ENCODE results near the gene ARL4C.
A peak's percentile ranks its signal among the peaks of the same experiment; 100 is the strongest.
"Not testable (repeated sequence)": the region's sequence is repeated elsewhere in the genome, so short reads cannot be mapped to it uniquely, and the experiment has no call there.

Gene ARL4C

DNA sequence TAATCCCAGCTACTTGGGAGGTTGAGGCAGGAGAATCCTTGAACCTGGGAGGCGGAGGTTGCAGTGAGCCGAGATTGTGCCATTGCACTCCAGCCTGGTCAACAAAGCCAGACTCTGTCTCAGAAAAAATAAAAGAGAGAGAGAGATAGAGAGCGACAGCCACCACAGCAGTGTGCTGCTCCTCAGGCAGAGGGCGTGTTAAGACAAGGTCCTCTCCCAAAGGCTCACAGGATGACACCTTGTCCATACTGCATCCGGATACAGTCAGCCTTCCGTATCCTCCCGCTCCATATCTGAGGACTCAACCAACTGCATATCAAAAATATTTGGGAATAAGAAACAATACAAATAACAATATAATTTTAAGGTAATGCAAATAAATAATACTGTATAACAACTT lies 20.1 kb downstream of the ARL4C start:
- DNase-seq (ENCODE audit: low read depth), result no peak

DNA sequence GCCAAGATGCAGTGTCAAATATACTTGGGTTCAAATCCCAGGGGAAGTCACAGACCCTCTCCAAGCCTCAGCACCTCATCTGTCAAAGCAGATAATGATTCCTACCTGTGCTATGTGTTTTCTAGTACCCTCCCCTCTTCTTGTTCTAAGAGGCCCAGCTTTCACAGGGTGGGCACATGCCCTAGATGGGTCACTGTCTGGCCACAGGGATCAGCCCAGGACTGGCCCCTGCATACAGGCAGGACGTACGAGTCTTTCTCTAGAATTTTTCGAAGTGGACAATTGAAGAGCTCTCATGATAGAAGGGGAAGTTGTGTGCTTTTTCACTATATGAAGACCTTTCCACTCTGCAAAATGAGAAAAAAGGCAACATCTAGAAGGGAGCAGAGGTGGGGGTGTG lies 22.2 kb downstream of the ARL4C start:
- no peak for DNase-seq (ENCODE audit: low read depth)

DNA sequence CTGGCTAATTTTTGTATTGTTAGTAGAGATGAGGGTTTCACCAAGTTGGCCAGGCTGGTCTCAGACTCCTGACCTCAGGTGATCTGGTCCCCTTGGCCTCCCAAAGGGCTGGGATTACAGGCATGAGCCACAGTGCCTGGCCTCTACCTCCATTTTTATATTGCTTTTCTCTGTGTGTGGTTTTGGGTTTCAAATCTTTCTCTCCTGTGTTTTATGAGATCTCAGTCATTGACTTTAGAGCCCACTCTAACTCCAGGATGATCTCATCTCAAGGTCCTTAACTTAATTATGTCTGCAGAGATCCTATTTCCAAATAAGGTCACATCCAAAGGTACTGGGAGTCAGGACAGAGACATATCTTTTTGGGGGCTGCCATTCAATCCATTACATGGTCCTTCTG lies 24.7 kb downstream of the ARL4C start:
- DNase-seq (ENCODE audit: low read depth), result no peak

DNA sequence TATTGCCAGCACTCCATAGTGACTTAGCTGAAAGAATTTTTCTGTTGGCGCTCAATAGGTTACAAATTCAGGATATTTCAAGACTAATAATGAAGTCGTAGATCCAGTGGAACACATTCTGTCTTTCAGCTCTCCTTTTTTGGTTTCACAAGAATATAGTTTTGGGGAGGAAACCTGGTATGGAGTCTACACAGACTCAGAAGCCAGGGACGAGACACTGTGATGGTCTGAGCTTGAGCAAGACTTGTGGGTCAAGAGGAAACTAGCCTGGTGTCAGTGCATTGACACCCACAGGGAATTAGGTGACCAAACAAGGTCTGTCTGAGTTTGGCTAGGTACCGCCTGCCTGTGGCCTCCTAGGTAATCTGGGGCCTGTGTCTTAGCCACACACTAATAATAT lies 26.9 kb downstream of the ARL4C start:
- DNase-seq (ENCODE audit: low read depth), result no peak

DNA sequence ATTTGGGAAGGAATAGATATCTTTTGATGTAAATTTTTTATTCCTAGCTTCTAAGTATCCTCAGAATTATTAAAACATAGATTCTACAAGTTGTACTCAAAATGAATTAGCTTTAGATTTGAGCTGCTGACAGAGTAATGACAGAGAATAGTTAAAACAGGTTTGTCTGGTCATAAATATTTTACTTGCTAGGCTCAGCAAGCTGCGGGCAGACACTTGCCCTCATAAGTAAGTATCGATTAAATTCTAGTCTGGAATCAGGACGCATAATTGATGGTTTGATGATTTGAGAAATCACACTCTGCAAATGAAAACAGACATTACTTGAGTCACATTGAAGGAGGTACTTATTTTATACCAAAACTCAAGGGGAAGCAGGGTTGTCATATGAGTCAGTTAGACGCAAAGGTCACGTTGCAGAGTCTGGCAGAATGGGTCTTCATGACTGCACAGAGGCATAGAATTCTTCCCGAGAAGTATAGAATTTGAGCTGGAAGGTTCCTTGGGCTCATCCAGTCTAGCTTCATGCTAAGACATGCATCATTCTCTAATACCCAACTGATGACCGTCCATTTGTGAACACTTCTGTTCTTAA lies 27.5 kb downstream of the ARL4C start:
- no peak for DNase-seq (ENCODE audit: low read depth)

DNA sequence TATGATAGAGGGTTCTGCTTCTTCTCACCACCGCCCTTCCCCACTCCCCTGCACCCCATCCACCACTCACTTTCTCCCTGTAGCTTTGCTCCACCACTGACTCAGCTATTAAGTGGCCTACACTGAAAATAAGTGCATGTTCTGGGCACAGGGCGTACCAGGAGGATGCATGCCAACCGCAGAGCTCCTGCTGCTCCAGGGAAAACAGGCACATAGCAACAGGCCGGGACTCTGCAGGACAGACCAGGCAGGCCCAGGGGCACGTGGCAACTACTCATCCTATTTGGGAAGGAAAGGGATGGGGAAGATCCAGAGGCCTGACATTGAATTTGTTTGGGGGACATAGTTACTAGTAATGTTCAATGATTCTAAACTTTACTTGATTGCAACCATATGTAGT lies 28.4 kb downstream of the ARL4C start:
- no peak for DNase-seq (ENCODE audit: low read depth)

DNA sequence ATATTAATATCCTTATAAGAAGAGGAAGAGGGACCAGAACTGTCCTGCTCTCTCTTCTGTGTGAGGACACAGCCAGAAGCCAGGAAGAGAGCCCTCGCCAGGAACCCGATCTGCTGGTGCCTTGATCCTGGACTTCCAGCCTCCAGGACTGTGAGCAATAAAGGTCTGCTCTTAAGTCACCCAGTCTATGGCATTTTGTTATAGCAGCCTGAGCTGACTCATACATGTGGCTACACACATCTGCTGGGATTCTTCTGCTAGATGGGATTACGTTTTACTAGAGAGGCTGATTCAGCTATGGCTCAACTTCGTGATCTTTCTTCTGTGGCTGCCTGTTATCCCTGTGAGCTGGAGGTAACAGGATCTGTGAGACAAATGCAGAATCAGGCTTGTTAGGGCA lies 29.6 kb downstream of the ARL4C start:
- no peak for DNase-seq (ENCODE audit: low read depth)

DNA sequence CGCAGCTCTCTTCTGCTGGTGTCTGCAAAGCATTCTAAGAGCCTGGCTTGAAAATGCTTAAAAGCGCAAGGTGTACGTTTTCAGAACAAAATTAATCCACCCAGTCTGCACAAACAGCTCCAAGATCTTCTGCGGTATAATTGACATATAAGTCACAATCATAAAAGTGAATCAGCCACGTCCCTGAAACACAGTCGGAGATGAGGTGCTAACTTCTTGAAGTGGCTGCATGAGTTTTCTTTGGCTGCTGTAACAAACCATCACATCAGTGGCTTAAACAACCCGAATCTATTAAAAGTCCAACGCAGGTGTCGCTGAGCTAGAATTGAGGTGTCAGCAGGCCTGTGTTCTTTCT lies 32.6 kb downstream of the ARL4C start:
- no peak for DNase-seq (ENCODE audit: low read depth)

DNA sequence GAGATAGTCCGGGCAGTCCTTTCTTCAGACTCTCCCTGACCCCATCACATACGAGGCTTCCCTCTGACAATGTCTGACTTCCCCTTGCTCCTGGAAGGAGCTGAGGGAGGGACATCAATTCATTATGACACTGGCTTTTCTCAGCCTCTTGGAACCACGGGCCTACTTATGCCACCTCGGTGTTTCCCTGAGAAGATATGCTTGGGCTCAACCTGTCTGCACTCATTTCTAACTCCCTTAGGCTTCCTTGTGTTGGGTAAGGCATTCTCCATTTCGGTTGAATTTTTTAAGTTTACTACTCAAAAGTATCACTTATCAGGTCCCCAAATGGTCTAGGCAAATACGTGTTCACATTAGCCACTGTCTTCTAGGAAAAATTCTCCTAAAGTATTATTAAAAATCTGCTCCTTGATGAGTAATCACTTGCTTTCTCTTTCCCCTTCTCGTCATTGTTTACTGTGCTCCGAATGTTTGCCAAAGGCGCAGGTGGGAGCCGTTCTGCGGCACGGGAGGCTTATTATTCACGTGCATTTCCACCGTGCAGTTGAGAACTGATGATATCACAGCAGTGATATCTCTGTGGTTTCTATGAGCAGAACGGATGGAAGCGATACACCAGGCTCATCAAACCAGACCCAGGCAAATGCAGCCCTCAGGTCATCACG lies 33.1 kb downstream of the ARL4C start:
- DNase-seq (ENCODE audit: low read depth), result peak; percentile 69

DNA sequence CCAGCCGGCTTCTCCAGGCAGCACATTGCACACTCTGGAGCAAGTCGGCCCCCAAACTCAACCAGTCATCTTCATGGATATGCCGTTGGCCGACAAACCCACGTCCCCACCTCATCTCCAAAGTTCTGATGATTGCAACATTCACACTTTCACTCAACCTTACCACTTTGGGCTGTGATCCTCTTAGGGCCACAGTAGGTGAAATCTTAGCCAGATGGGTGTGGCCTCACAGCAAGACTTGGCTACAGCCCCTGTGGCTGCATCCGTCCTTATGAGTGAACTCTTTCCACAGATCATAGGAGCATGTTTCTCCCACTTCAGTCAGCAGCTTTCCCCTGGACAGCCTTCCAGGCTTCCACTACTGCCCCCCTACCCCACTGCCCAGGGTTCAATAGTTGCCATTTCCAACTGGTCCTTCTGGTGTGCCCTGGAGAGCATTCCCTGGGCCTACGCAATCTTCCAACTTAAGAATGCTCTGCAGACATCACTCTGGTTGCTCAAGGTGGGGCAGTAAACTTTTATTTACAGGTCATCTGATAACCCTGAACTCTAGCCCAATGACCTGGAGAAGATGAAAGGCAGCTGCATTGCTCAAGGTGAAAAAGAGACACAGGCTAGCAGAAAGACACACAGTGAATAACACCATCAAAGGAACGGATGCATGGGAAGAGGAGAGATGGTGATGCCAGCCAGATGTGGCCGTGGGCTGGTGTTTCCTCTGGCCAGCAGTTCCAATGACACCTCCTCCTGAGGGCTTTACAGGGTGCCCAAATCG lies 34.5 kb downstream of the ARL4C start:
- DNase-seq (ENCODE audit: low read depth), result no peak

DNA sequence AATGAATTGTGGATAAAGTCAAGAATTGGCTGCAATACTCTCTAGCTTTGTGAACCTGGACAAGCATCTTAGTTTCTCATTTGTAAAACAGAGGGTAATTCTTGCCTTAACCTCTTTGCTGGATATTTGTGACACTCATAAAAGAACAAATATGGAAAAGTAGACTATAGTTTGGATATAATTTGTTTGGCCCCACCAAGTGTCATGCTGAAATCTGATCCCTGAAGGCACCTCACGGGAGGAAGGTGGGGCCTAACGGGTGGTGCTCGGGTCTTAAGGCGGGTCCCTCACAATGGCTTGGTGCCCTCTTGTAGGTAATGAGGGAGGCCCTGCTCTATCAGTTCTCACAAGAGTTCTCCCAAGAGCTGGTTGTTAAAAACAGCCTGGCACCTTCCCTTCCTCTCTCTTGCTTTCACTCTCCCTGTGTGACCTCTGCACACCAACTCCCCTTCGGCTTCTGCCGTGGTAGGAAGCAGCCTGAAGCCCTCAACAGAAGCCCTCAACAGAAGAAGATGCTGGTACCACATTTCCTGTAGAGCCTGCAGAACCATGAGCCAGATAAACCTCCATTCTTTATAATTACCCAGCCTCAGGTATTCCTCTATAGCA lies 37.4 kb downstream of the ARL4C start:
- DNase-seq (ENCODE audit: low read depth), result no peak

DNA sequence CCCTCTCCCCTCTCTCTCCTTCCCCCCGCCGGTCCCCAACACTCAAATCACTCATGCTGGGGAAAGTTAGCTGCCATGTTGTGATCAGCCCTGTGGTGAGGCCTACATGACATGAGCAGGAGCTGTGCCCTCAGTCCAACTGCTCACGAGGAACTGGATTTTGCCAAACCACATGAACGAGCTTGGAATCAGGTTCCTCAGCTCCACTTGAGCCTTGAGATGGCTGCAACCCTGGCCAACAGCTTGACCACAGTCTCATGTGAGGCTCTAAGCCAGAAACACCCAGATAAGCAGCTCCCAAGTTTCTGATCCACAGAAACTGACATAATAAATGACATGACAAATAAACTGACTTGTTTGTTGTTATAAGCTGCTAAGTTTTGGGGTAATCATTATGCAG lies 38.4 kb downstream of the ARL4C start:
- no peak for DNase-seq (ENCODE audit: low read depth)

DNA sequence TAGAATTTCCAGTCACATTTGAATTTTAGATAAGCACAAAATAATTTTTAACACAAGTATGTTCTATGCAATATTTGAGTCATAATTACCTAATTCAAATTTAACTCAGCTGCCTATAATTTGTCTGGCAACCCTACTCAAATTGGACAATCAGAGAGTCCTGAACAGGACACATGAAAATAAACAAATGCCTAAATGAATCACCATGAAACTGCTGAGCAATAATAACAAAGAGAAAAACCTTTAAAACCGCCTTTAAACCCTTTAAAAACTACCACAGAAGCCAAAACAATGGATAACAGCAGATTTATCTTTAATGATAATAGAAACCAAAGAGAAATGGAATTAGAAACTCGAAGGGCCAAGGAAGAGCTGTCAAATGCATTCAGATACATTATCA lies 39.5 kb downstream of the ARL4C start:
- no peak for DNase-seq (ENCODE audit: low read depth)

DNA sequence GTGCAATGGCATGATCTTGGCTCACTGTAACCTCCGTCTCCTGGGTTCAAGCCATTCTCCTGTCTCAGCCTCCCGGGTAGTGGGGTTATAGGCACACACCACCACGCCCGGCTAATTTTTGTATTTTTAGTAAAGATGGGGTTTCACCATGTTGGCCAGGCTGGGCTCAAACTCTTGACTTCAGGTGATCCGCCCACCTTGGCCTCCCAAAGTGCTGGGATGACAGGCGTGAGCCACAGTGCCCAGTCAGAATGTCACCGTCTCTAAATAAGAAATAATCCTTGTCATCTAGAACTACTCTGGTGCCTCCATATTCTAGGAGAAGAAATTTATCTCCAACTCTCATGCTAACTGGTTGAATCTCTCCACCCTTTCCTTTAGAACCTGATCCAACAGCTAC lies 41.6 kb downstream of the ARL4C start:
- not testable (repeated sequence) for DNase-seq (ENCODE audit: low read depth)

DNA sequence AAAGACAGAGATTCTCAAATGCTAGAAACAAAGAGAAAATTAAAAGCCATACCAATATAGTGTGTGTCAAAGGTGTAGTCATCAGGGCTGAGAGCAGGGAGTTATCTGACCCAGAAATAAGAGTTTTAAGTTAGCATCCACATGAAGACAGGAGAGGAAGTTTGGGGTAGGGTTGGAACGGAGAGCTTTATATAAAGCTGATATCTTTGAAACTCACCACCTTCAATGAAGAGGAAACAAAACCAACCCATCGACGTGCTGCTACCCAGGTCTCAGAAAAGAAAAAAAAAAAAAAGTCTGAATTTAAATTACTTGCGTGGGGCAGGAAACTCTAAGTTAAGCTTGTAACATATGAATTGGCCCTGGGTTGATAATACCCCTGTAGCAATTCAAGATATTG lies 42.4 kb downstream of the ARL4C start:
- no peak for DNase-seq (ENCODE audit: low read depth)

DNA sequence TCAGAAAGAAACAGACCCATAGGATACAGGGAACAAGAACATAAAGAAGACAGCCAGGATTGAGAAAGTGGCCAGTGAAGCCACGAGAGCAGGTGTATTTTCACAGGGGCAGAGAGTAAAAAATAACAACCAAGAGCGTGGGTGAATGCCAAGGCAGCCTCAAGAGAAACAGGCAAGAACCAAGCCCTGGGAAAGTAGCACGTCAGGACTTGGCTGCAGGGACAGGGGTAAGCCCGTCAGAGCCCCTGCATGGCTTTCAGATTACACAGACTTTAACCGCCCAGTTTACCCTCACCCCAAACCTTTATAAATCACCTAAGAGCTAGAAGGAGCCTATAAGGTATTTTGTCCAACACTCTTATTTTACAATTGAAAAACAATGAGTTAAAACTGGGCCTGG lies 43.7 kb downstream of the ARL4C start:
- DNase-seq (ENCODE audit: low read depth), result no peak

DNA sequence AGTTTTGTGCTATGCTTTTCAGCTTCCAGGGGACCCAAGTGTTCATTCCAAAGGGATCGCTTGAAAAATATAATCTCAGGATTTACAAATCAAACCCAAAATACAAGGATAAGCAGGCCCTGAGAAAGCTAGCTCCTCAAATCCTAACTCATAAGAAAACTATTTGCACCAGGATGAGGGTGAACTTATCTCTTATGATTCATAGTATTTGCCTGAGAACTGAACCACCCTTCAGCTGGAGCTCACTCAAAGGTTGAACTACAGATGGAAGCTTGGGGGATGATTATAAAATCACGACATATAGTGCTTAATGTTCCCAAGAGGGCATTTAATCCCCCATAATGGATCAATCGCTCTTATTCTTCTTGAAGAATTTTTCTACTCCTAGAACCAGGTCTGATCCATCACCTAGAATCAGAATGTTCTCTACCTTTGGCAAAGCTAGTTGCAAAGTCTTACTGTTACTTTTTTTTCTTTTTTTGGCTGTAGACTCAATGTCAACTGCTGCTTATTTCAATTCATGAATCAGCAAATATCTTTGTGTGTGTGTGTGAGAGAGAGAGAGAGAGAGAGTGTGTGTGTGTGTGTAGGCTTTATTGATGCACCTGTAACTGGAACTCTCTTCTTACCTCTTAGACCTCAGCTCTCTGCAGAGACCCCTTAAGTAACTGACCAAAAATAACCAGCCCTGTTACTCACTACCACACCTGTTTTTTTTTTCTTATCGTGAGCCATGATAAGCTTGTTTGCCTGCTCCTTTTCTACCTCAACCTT lies 44.8 kb downstream of the ARL4C start:
- no peak for DNase-seq (ENCODE audit: low read depth)

DNA sequence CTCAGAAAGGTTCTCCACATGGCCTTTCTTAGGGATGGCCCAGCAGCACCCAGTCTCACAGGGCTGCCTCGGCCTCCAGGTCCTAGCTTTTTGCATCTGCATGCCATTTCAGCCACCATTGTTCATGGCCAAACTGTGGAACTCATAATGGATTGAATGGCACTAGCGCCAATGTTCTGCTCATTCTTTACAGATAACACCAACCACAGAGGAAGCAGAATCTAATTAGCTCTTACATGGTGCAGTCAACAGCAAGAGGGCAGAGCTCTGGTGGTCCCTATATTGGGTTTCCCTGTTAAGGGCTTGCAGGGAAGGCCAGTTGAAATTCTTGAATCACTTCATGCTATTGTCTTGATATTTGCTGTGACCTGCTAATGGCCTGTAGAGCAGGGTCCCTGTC lies 45.6 kb downstream of the ARL4C start:
- DNase-seq (ENCODE audit: low read depth), result no peak

DNA sequence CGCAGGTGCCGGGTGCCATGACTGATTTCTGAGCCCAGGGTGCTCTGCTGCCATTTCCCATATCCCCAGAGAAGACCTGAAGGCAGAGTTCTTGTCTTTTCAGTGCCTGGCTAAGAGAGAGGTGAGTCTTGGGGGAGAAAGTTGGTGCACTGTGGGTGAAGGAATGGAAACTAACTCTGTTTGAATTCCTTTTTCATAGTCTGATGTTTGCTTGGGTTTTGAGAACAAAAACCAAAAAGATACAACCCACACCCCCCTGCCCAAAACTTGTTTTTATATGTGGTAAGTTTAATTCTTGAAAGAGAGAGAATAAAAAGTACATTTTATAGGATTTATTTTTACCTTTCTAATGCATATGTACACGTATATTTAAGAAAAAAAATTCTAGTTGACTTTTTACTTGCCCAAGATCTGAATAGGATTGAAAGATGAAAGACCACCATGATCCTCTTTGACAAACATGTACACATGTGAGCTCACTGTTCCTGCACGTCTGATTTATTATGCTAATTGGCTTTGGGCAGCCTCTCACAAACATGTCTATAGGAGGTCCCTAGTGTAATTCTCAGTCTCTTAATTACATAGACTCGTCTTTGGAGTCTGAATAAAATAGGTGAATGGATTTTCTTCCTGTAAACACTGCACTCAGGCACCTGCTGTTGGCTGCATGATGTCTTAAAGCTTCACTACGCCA lies 46.3 kb downstream of the ARL4C start:
- no peak for DNase-seq (ENCODE audit: low read depth)

DNA sequence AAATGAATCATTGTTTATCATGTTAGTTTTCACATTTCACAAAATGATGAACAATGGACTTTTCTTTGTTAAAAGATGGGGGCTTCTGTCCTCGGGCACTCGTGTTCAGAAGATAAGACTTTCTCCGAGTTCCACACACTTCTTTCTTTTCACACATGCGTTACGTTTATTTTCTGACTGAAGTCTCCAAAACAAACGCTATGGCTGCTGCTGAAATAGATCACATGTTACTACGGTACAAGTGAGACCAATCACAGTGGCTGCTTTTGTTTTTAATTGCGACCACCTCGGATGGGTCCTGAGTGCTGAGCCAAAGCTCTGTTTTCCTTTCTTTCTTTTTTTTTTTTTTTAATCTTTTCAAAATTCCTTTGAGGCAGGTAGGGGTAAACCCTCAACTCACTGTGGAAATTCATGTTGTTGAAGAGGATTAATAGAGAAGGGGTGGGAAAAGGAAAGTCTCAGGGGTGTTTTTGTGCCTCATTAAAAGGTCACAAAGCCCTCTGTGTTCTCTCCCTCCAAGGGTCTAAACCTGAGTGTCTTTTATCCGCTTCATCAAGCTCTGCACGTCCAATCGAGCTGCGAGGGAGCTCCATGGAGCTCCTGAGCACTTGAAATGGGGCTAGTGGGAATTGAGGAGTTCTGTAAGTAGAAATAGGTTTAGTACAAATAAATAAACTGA lies 48.2 kb downstream of the ARL4C start:
- DNase-seq (ENCODE audit: low read depth), result no peak

DNA sequence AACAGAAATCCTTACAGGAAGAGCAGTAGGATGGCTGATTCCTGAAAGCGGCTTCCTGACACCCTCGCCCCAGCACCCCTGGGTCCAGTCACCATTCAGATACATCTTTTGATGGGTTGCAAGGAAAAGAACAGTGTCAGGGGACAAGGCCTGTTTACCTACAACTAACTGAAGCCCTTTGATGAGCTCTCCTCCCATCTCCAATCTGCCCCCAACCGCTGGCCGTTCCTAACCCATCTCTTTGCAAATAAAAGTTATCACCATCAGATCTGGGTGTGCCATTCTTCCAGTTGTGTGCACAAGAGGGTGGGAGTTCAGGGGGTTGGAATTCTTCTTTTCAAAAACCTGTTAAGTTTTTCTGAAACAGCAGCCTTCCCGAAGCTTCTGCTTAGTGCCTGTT lies 48.9 kb downstream of the ARL4C start:
- DNase-seq (ENCODE audit: low read depth), result no peak
